ENCODE results near the gene SLC2A13. TPM values are rescaled to one million over a fixed set of nuclear protein-coding genes. Genes with fewer than 3 reads are reported as not detected.

Gene SLC2A13
- total RNA-seq, 6 donors from 2014 or later: 9.9 to 25.9 (median 16.0) TPM

- no peak for ATAC-seq (ENCODE audit: low FRiP score in 2 of 2)
- WGBS, 2 donors: 93 to 96% methylated on average over 6 of the region's 6 CpGs
Measured at GRCh38 chr12:39839072-39839471, 266.8 kb downstream of the SLC2A13 start.

GRCh38 chr12:39835517-39836489 lies 270.1 kb downstream of the SLC2A13 start:
- 79 to 82% methylated on average over 4 of the region's 4 CpGs for WGBS, 2 donors
- DNase-seq (no peak), ATAC-seq (ENCODE audit: low FRiP score in 2 of 2) (no peak)
- H3K27me3 ChIP-seq: no peaks in the 10 kb centered on the region
- H3K4me3 ChIP-seq: no peak overlapping the region
- H3K36me3 ChIP-seq: no peaks in the 10 kb centered on the region
- TF ChIP-seq EP300 (IDR thresholded peaks at IDR 0.05) (no peak), POLR2AphosphoS5 (IDR thresholded peaks at IDR 0.05) (no peak)
- no peaks in the 10 kb centered on the region for H3K9me3 ChIP-seq
- H3K4me1 ChIP-seq: peaks cover 0 to 4% (median 0%) of the 10 kb centered on the region in 4 donors
- no peak overlapping the region for H3K27ac ChIP-seq

More at GRCh38 chr12:39839072-39839471, 266.8 kb downstream of the SLC2A13 start:
- H3K9me3 ChIP-seq: no peaks in the 10 kb centered on the region
- H3K36me3 ChIP-seq: no peaks in the 10 kb centered on the region
- no peak overlapping the region for H3K4me3 ChIP-seq
- H3K4me1 ChIP-seq: no peaks in the 10 kb centered on the region
- TF ChIP-seq POLR2AphosphoS5 (IDR thresholded peaks at IDR 0.05): no peak
- TF ChIP-seq POLR2A (IDR thresholded peaks at IDR 0.05): no peak
- no peak for TF ChIP-seq CTCF (IDR thresholded peaks at IDR 0.05)
- TF ChIP-seq EP300 (IDR thresholded peaks at IDR 0.05): no peak
- DNase-seq: no peak
- H3K27me3 ChIP-seq: no peaks in the 10 kb centered on the region
- H3K27ac ChIP-seq: no peak overlapping the region

- no peak overlapping the region for H3K4me3 ChIP-seq
- no peak overlapping the region for H3K27ac ChIP-seq
- peaks cover 0 to 4% (median 0%) of the 10 kb centered on the region in 4 donors for H3K4me1 ChIP-seq
- no peak for DNase-seq
- ATAC-seq (ENCODE audit: low FRiP score in 2 of 2): no peak
- H3K36me3 ChIP-seq: peaks cover 0 to 4% (median 0%) of the 10 kb centered on the region in 4 donors
- peak in 1 of 4 donors; percentile 46 for TF ChIP-seq EP300 (IDR thresholded peaks at IDR 0.05)
- TF ChIP-seq POLR2AphosphoS5 (IDR thresholded peaks at IDR 0.05): no peak
- no peaks in the 10 kb centered on the region for H3K27me3 ChIP-seq
- 14 to 25% methylated on average over 1 of the region's 1 CpG for WGBS, 2 donors
- no peaks in the 10 kb centered on the region for H3K9me3 ChIP-seq
Measured at GRCh38 chr12:39831587-39832315, 274.1 kb downstream of the SLC2A13 start.

- no peak for ATAC-seq (ENCODE audit: low FRiP score in 2 of 2)
- H3K27ac ChIP-seq: no peak overlapping the region
- 79 to 80% methylated on average over 5 of the region's 5 CpGs for WGBS, 2 donors
- no peaks in the 10 kb centered on the region for H3K27me3 ChIP-seq
- H3K4me3 ChIP-seq: no peak overlapping the region
- TF ChIP-seq POLR2A (IDR thresholded peaks at IDR 0.05) (no peak), POLR2AphosphoS5 (IDR thresholded peaks at IDR 0.05) (no peak), EP300 (IDR thresholded peaks at IDR 0.05) (no peak), CTCF (IDR thresholded peaks at IDR 0.05) (no peak)
- no peak for DNase-seq
- peaks cover 0 to 4% (median 0%) of the 10 kb centered on the region in 4 donors for H3K36me3 ChIP-seq
- H3K9me3 ChIP-seq: no peaks in the 10 kb centered on the region
- peaks cover 0 to 4% (median 0%) of the 10 kb centered on the region in 4 donors for H3K4me1 ChIP-seq
Measured at GRCh38 chr12:39830852-39831520, 274.9 kb downstream of the SLC2A13 start.

GRCh38 chr12:39830171-39830570 lies 275.7 kb downstream of the SLC2A13 start:
- Histone ChIP-seq H3K4me3 (no peak overlapping the region), H3K27ac (no peak overlapping the region), H3K9me3 (no peaks in the 10 kb centered on the region), H3K27me3 (no peaks in the 10 kb centered on the region), H3K4me1 (peaks cover 0 to 4% (median 0%) of the 10 kb centered on the region in 4 donors), H3K36me3 (peaks cover 0 to 4% (median 0%) of the 10 kb centered on the region in 4 donors)
- ATAC-seq (ENCODE audit: low FRiP score in 2 of 2): no peak
- no peak for DNase-seq
- WGBS, 2 donors: 98 to 99% methylated on average over 4 of the region's 4 CpGs
- TF ChIP-seq CTCF (IDR thresholded peaks at IDR 0.05): no peak
- TF ChIP-seq POLR2AphosphoS5 (IDR thresholded peaks at IDR 0.05): no peak
- TF ChIP-seq POLR2A (IDR thresholded peaks at IDR 0.05): no peak
- no peak for TF ChIP-seq EP300 (IDR thresholded peaks at IDR 0.05)

Data from upper lobe of left lung (tissue), 6 donors.